NCI-H1436 treated with DMSO at 0.1 percent for 48 hours (cell line): Measurements from ENCODE around the gene ENTPD1.

Experiments
- DNase-seq: peaks from one replicate; lab custom pipeline; 2025; lab: John Stamatoyannopoulos, UW

ENTPD1 gene

DNA sequence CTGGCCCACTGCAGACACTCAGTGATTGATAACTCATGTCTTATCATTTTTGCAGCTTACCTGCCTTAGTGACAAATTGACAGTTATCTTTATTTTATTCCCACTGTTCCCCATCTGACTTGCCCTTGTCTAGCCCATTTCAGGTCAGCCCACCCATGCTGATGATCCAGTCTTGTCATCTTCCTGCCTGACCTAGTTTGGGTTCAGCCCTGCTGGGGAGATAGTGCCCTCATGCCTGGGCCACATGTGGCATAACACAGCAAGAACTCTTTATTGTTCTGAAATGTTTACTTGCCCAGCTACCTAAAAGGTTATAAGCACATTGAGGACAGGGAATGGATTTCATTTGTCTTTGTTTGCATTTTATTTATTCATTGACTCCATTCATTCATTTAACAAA, 75.6 kb downstream of the ENTPD1 start:
- no peak for DNase-seq

DNA sequence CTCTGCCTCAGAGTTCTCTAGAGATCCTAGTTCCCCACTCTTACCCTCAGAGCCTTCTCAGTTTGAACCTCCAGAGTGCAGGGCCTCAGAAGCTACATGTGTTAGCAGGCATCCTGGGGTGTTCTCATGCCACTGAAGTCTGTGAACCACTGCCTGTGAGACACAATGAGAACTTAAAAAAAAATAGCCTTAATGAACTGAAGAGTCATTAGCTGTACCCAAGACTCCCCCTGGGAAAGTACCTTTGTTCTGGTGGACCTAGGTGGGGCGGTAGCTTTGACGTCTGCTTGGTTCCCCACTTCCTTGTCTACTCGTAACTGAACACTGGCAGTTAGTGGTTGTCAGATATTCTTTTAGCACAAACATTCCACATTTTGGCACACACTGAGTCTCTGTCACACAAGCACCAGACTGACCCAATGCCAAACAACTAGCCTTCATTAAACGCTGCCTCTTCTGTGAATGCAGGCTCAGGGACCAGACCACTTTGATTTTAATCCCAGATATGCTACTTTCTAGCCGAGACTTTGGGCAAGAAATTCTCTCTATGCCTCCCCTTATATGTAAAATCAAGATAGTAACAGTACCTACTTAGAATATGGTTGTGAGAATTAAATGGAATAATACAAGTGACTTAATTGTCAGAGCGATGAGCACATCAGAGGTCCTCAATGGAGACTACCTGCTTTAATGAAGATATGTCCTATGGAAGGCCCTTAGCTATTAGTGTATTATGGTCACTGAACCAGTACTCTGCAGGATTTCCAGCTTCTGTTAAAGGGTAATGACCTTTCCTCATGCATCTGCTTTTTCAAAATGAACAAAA, 76.5 kb downstream of the ENTPD1 start:
- DNase-seq, result no peak

DNA sequence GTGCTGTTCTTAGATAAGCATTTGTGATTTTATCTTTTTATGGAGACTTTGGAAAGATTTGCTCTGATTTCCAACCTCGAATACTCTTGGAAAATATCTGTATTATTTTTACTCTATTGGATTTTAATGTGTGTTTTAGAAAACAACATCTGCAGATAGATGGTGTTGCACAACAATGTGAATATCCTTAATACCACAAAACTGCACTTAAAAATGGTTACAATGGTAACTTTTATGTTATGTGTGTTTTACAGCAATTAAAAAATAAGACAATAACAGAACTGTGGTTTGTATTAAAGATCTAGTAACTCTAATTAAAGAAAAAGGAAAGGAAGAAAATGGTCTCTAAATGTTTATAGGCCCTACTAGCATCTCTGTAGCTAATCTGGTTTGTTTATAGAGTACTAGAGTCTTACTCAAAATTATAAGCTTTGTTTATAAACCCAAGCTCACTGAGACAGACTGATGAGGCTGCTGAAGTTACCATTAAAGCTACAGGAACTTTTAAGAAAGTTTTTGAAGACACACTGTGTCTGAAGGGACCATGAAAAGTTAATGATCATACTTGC, 77.2 kb downstream of the ENTPD1 start:
- DNase-seq, result no peak

DNA sequence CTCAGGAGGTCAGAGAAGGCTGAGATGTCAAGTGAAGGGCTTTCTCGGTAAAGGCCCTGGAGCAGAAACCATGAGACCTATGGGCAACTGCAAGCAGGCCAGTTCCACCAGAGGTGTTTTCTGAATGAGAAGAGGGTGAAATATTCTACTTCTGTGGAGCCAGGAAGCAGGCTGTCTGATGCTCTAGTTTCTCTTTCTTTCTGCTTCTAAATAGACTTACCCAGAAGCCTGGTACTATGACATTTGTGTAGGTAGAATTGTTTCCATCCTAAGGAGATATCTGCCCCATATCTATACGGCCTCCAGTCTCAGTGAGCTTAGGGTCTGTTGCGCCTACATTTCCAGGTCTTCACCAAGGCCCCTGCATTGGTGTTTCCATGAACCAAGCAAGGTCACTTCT, 78.4 kb downstream of the ENTPD1 start:
- no peak for DNase-seq

DNA sequence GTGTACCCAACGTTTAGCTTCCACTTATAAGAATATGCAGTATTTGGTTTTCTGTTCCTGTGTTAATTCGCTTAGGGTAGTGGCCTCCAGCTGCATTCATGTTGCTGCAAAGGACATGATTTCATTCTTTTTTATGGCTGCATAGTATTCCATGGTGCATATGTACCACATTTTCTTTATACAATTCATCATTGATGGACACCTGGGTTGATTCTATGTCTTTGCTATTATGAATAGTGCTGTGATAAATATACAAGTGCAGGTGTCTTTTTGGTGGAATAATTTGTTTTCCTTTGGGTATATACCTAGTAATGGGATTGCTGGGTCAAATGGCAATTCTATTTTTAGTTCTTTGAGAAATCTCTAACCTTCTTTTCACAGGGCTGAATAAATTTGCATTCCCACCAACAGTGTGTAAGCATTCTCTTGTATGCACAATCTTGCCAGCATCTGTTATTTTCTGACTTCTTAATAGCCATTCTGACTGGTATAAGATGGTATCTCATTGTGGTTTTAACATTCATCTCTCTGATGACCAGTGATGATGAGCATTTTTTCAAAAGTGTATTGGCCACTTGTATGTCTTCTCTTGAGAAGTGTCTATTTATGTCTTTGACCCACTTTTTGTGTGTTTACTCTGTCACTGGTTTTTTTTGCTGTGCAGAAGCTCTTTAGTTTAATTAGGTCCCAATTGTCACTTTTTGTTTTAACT, 79.3 kb downstream of the ENTPD1 start:
- no peak for DNase-seq

DNA sequence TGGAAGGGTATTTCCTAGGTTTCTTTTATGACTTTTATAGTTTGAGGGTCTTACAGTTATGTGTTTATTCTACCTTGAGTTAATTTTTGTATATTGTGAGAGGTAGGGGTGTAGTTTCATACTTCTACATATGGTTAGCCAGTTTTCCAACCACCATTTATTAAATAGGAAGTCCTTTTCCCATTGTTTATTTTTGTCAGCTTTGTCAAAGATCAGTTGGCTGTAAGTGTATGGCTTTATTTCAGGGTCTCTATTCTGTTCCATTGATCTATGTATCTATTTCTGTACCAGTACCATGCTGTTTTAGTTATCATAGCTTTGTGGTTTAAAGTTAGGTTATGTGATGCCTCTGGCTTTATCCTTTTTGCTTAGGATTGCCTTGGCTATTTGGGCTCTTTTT, 79.9 kb downstream of the ENTPD1 start:
- DNase-seq, result no peak

DNA sequence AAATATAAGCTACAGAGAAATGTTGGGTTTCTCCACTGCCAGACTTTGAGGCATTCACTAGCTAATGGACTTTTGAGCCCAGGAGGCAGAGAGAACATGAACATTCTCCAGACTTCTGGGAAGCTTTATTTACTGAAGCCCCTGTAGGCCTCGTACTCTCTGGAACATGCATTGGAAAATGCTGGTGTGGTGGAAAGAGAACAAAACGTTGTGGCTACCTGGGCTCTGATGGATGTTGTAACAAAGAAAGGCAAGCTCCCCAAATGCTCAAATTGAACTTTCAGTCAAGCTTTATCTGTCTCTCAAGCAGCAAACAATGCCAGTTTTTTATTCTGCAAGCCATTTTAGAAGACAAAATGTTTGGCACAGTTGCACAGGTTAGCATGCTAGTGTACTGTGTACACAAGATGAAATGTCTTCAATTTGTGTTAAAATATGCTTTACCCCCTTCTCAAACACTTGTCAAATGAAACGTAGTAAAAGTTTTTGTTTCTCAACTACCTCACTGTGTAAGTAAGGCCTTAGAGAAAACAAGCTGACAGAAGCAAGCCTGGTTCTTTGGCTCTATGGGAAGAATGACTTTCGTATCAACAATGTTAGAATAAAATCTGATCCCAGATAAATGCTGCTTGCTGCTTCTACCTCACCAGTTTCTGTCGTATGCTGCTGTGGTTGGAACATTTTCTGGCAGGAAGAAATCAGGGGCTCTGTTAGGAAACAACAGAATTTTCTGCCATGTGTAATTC, 80.8 kb downstream of the ENTPD1 start:
- no peak for DNase-seq

DNA sequence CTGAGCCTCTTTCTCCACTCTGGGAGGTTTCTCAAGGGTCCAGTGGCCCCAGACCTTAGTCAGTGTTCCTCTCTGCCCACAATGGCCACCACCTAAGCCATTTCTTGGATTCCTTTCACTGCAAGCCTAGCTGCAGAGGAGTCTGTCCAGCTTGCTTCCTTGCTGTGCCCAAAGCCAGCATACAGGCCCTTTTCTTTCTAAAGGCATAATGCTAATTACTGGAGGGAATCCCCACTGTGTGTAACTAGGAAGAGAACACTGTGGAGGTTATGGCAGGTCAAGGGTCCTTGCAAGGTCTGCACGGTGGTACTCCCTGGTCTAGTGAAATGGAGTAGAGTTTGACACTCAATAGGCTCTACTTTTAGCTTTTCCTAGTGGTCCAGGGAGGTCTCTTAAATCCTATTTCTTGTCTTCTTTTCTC, 81.4 kb downstream of the ENTPD1 start:
- no peak for DNase-seq

DNA sequence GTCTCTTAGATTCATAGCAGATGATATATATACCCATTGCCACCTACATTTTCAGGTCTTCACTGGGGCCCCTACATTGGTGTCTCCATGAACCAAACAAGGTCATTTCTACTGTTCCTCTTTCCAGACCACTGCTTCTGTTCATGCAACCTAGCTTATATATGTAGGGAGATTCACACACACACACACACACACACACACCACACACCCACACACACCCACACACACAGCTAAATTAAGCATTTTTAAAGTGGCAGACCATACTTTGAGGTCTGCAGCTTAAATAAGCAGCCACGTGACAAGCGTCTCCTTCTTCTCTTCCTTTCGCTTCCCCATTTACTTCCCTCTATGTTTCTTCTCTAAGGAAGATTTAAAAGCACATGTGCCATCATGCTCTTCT, 81.8 kb downstream of the ENTPD1 start:
- no peak for DNase-seq

DNA sequence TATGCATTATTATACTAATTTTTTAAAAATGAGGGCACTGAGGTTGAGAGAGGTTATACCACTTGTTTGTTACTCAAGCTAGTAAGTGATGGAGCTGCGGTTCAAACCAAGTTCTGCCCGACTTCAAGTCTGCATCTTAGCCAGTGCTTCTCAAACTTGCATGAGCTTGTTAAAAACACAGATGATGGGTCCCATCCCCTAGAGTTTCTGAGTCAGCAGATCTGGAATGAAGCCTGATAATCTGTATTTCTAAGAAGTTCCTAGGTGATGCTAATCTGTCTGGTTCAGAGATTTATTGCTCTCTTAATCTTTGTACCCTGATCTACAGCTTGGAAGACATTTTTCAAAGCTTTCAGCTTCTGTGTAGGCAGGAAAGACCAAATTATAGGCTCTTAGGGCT, 84.2 kb downstream of the ENTPD1 start:
- DNase-seq, result no peak

DNA sequence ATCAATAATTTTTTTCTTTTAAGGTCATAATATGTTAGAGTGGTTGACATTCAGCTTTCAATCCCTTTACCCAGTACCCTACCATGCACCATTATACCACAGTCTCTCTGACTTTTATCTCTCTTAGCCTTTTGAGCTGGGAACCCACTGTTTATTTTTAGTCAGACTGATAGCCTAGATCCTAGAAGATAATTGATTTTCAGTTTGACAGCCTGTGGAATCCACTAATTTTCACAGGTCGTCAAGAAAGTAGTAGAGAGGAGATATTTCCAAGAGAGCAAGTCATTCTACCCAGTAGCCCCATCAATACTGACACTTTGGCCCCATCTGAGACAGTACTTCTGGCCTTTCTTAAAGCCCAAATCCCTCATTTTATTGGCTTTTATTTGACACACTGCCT, 84.7 kb downstream of the ENTPD1 start:
- no peak for DNase-seq

DNA sequence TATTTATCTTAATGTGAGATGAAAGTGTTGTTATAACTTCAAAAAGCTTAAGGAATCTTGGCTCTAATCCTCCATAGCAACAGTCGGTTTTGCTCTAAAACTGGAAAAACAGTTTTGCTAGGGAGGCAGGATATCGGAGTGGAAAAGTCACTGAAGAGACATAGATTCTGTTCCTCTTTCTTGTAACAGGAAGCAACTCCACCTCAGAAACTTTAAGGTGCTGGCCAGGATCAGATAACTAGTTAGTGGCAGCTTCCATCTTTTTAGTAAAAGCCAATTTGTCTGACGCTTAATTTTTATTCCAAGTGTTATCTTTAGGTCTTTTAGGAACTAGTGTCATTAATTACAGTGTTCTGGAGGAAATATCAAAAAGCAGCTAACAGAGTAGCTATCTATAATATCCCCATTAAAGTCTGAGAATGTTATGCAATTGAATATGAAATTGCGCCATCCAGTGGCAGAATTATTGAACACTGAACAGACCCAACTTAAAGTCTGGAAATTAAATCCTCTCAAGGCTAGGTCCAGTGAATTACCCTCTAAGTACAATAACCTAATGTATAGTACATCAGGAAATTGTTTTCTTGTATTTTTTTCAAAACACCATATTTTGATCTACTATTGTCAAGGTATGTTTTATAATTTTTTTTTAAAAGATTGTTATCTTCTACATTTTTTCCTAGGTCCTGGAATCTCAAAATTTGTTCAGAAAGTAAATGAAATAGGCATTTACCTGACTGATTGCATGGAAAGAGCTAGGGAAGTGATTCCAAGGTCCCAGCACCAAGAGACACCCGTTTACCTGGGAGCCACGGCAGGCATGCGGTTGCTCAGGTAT, 85.9 kb downstream of the ENTPD1 start:
- no peak for DNase-seq

DNA sequence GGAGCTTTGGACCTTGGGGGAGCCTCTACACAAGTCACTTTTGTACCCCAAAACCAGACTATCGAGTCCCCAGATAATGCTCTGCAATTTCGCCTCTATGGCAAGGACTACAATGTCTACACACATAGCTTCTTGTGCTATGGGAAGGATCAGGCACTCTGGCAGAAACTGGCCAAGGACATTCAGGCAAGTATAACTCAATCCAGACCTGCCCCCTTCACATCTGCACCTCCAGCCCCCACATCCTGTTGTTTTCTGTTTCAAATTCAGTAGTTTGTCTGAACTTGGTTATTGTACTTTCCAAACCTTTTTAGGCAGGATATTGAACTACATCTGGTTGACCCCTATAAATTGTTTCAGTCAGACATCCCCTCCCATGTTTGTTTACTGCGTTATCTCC, 89.4 kb downstream of the ENTPD1 start:
- DNase-seq, result no peak

DNA sequence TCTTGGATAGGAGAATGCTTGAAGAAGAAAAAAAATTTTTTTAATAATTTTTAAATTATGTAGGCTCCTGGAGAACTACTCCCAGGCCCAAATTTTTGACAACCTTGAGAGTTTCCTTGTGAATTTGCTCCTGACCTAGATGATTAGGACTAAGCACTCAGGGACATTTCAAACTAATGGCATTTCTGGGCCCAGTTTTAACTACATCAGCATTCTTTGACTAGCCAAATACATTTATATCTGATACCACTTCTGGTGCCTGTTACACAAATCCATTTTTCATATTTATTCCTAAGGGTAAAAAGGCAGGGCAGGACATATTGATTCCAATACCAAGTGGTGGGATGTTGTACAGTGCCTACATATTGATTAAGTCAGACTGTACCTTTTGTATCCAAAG, 91.0 kb downstream of the ENTPD1 start:
- no peak for DNase-seq

DNA sequence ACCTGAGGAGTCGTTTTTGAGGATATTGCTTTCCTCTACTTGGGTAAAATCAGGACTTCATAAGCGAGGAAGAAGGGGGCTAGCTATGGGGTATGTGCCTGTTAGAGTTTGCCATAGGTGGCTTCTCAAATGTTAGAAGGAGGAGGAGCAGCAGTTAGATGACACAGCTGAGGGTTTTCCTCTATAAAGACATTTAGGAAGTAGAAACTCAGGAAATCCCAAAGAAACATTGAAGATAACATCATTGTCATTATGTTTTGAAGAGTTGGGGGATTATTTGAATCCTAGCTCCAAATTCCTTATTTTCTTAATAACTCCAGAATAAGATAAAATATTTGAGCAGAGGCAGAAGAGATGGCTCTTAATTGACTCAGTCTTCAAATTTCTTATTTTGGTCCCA, 92.9 kb downstream of the ENTPD1 start:
- no peak for DNase-seq

DNA sequence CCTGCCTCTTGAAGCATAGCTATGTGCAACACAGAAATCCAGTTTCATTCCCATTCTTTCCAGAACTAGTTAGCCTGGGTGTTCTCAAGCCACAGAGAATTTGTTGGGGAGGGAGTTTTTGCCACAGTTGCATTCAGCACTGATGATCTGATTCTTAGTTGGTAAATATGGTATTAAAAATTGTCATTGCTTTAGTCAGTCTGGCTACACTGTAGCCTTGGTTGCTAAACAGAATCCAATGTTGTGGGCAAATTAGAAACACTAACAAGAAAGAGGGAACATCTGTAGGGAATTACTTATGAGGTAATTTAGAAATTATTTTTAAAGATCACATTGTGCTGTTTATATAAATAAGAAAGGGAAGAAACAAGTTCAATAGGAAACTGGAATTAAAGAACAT, 94.8 kb downstream of the ENTPD1 start:
- no peak for DNase-seq

DNA sequence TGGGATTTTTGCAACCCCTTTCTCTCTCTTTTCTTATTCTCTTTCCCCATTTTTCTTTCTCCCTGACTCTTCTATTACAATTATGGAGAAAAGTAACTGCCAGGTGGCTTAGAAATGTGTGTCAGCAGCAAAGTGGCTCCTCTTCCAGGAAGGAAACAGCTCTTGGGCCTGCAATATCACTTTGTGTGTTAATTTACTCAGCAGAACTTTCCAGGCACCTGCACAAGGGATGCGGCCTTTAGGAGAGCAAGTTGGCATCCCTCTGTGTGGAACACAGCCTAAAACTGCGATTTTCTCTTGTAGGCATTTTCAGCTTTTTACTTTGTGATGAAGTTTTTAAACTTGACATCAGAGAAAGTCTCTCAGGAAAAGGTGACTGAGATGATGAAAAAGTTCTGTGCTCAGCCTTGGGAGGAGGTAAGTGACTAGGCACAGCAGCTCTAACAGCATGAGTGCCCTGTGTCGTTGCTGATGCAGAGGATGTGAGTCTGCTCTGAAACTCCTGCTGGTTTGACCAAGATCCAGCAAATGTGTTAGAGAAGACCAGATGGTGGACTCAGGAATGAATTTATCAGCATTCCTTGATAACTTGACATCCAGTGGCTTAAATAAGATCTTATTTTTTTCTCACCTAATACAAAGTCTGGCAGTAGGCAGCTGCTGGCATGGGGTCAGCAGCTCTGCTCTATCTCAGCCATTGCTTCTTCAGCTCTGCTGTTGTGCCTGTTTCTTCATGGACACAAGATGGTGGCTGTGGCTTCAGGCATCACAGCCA, 104.4 kb downstream of the ENTPD1 start:
- no peak for DNase-seq

DNA sequence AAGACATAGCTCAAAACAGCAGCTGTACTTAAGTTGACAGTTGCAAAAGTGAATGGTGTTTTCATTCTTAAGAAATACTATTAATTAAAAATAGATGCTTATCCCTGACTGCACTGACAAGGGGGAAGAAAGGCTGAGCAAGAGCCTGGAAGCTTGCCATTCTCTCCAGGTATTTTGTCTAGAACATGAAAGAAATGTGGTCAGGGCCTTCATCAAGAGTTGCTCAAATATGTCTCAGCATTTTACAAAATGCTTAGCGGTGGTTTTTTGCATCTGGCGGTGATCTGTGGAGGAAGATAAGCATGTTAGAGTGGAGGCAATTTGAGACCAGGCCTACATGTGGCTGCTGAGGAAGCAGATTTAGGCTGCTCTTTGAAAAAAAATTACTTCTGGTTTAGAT, 105.4 kb downstream of the ENTPD1 start:
- DNase-seq, result no peak

DNA sequence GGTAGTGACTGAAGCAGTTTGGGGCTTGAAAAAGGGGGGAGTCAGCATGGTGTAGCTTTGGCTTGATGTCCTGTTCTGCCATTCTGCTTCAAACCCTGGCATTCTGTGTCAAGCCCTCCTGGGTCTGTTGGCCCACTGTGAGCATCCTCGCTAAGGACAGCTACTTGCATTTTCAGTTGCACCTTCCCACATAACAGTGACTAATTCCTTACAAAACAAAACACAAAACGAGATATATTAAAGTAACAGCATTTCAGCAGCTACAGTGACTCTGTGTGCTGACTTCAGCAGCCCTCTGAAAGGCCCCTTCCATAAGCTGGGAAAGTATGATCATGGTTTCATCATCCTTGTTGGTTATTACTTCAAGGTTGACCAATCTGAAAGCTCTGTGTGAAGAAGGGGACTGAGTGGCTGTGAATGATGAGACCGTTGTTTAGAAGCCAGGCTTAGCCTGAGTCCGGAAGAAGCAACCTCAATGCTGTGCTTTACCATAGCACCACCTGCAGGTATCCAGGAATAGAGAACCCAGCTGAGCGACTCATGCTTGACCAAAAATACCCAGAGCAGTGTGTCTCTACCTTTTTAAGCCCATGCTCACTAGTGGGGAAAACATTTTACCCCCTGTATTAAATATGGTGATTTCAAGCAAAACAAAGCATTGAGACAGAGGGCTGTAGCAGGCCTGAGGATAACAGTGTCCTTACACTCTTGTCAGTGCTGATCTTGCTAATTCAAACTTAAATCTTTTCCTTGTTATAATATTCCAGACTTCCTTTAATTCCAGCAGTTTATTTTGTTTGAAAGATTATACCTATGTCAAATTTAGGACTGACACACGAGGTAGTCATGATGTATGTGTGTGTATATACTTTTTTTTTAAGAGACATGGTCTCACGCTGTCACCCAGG, 109.2 kb downstream of the ENTPD1 start:
- no peak for DNase-seq
